GM19397 (cell line): ENCODE data around the gene PLD3.
"Not testable (repeated sequence)": the region's sequence is repeated elsewhere in the genome, so short reads cannot be mapped to it uniquely, and the experiment has no call there.

Source experiments
- ATAC-seq: cut with Tn5 transposase; IDR thresholded peaks from one replicate; pipeline ENCODE4 v1.9.1; 2021; ENCODE audit warnings: mild to moderate bottlenecking, moderate library complexity; ENCODE audit not compliant: unreplicated experiment

PLD3 gene

GRCh38 chr19:40331052-40331451, 17.4 kb upstream of the PLD3 start:
- ATAC-seq, result no peak

- ATAC-seq, result no peak
These were observed 15.8 kb upstream of the PLD3 start for GRCh38 chr19:40332669-40333068.

- ATAC-seq, result not testable (repeated sequence)
These were observed 15.4 kb upstream of the PLD3 start for GRCh38 chr19:40333083-40333482.

GRCh38 chr19:40335101-40335500, 13.4 kb upstream of the PLD3 start:
- no peak for ATAC-seq

- ATAC-seq, result no peak
These were observed 12.5 kb upstream of the PLD3 start for GRCh38 chr19:40335855-40336600.

- no peak for ATAC-seq
These were observed 11.9 kb upstream of the PLD3 start for GRCh38 chr19:40336601-40336900.

- no peak for ATAC-seq
These were observed 11.4 kb upstream of the PLD3 start for GRCh38 chr19:40337107-40337506.

GRCh38 chr19:40337594-40337993, 10.9 kb upstream of the PLD3 start:
- ATAC-seq, result no peak

GRCh38 chr19:40339018-40339728, 9.3 kb upstream of the PLD3 start:
- no peak for ATAC-seq

- no peak for ATAC-seq
These were observed 6.7 kb upstream of the PLD3 start for GRCh38 chr19:40341601-40342482.

GRCh38 chr19:40342644-40343311, 5.7 kb upstream of the PLD3 start:
- ATAC-seq, result no peak

GRCh38 chr19:40344422-40344821, 4.1 kb upstream of the PLD3 start:
- no peak for ATAC-seq

GRCh38 chr19:40348961-40349507, 539 bp downstream of the PLD3 start:
- ATAC-seq, result no peak

GRCh38 chr19:40355975-40356680, 7.6 kb downstream of the PLD3 start:
- no peak for ATAC-seq

- ATAC-seq, result no peak
These were observed 8.4 kb downstream of the PLD3 start for GRCh38 chr19:40356681-40357595.

GRCh38 chr19:40357640-40358039, 9.1 kb downstream of the PLD3 start:
- ATAC-seq, result no peak

- no peak for ATAC-seq
These were observed 10.3 kb downstream of the PLD3 start for GRCh38 chr19:40358773-40359172.

- ATAC-seq, result no peak
These were observed 11.7 kb downstream of the PLD3 start for GRCh38 chr19:40360020-40360707.
